Hepatocyte (in vitro differentiated cells): ENCODE data around the gene CROCC2. TPM values are rescaled to one million over a fixed set of nuclear protein-coding genes. Genes with fewer than 3 reads are reported as not detected.

Source experiments
- DNase-seq: peaks from one replicate; pipeline ENCODE4 v3.0.0-alpha.2; 2016; ENCODE audit warnings: low spot score
- H2AFZ ChIP-seq: fragments of 200-600 bp; sonication (generic); 2 replicates; pipeline ENCODE4 v1.6.0; 2016; ENCODE audit warnings: antibody characterized with exemption, mild to moderate bottlenecking
- H3K27ac ChIP-seq: fragments of 200-600 bp; sonication (generic); 2 replicates; pipeline ENCODE4 v1.5.1; 2016; ENCODE audit warnings: mild to moderate bottlenecking
- H3K27me3 ChIP-seq: fragments of 200-600 bp; sonication (generic); 2 replicates; pipeline ENCODE4 v1.6.1; 2016
- H3K36me3 ChIP-seq: fragments of 200-600 bp; sonication (generic); replicated peaks from 2 replicates; pipeline ENCODE4 v1.5.1; 2016; ENCODE audit warnings: low read depth; ENCODE audit not compliant: insufficient read depth
- H3K4me1 ChIP-seq: fragments of 200-600 bp; sonication (generic); 2 replicates; pipeline ENCODE4 v1.5.1; 2016; ENCODE audit warnings: mild to moderate bottlenecking, moderate library complexity; ENCODE audit not compliant: insufficient read depth
- H3K4me2 ChIP-seq: fragments of 200-600 bp; sonication (generic); 2 replicates; pipeline ENCODE4 v1.6.0; 2016
- H3K4me3 ChIP-seq: fragments of 200-600 bp; sonication (generic); 2 replicates; pipeline ENCODE4 v1.5.1; 2016; ENCODE audit warnings: mild to moderate bottlenecking
- H3K79me2 ChIP-seq: fragments of 200-600 bp; sonication (generic); 2 replicates; pipeline ENCODE4 v1.6.0; 2017; ENCODE audit warnings: mild to moderate bottlenecking
- H3K9me2 ChIP-seq: fragments of 200-600 bp; sonication (generic); replicated peaks from 2 replicates; pipeline ENCODE4 v1.6.0; 2017; ENCODE audit warnings: mild to moderate bottlenecking; ENCODE audit not compliant: insufficient read depth
- H3K9me3 ChIP-seq: fragments of 200-600 bp; sonication (generic); 2 replicates; pipeline ENCODE4 v1.5.1; 2016; ENCODE audit warnings: low read depth, mild to moderate bottlenecking
- H4K20me1 ChIP-seq: fragments of 200-600 bp; sonication (generic); 2 replicates; pipeline ENCODE4 v1.6.0; 2016; ENCODE audit warnings: mild to moderate bottlenecking; ENCODE audit not compliant: insufficient read depth, poor library complexity, severe bottlenecking
- CTCF ChIP-seq: fragments of 200-600 bp; sonication (generic); IDR thresholded peaks from 2 replicates; pipeline ENCODE4 v1.5.1; 2016; ENCODE audit warnings: antibody characterized with exemption, mild to moderate bottlenecking; ENCODE audit not compliant: poor library complexity
- EZH2 ChIP-seq: fragments of 200-600 bp; sonication (generic); IDR thresholded peaks from 2 replicates; pipeline ENCODE4 v1.6.1; 2016; ENCODE audit warnings: antibody characterized with exemption, mild to moderate bottlenecking, borderline replicate concordance
- EZH2phosphoT487 ChIP-seq: fragments of 200-600 bp; sonication (generic); IDR thresholded peaks from one replicate; pipeline ENCODE4 v1.6.1; 2018; ENCODE audit warnings: antibody characterized with exemption, mild to moderate bottlenecking, low read depth, moderate library complexity; ENCODE audit not compliant: unreplicated experiment, severe bottlenecking
- WGBS: methylation state at CpG from one replicate; pipeline ENCODE4 v1.1.6; 2016; ENCODE audit warnings: low lambda C conversion rate; ENCODE audit errors: missing lambda C conversion rate; 5-methylcytosine and 5-hydroxymethylcytosine counted together
- polyA plus RNA-seq: library from polyadenylated mRNA; unstranded; fragments of >200 nt; fragmentation: Nextera tagmentation; extraction: Ambion mirVana; gene quantifications from 2 replicates; pipeline ENCODE4 v1.2.1, GENCODE V29; 2016
- total RNA-seq: library from RNA; depleted of rRNA; stranded (reverse); fragments of >200 nt; gene quantifications from 2 replicates; pipeline ENCODE4 v1.2.3, GENCODE V29; 2014

The CROCC2 gene
- total and polyA plus RNA-seq, 2 experiments from 2014 or later = 0.04 to 0.10 TPM

GRCh38 chr2:241038374-241039180 lies 132.4 kb downstream of the CROCC2 start:
- TF ChIP-seq EZH2phosphoT487 (no peak), EZH2 (no peak), CTCF (no peak)
- Histone ChIP-seq H4K20me1 (no peaks in the 10 kb centered on the region), H3K79me2 (no peaks in the 10 kb centered on the region), H3K4me1 (peaks cover 4% of the 10 kb centered on the region), H3K27ac (no peak overlapping the region), H3K4me3 (no peak overlapping the region), H2AFZ (no peak overlapping the region), H3K9me3 (no peaks in the 10 kb centered on the region), H3K36me3 (no peaks in the 10 kb centered on the region), H3K4me2 (no peak overlapping the region), H3K27me3 (peaks cover 48% of the 10 kb centered on the region), H3K9me2 (no peaks in the 10 kb centered on the region)
- no peak for DNase-seq
- WGBS = 90% methylated on average over 20 of the region's 20 CpGs

- Histone ChIP-seq H3K4me3 (no peak overlapping the region), H3K9me3 (no peaks in the 10 kb centered on the region), H3K27ac (no peak overlapping the region), H3K79me2 (no peaks in the 10 kb centered on the region), H3K4me2 (no peak overlapping the region), H3K36me3 (no peaks in the 10 kb centered on the region), H2AFZ (no peak overlapping the region), H3K27me3 (peaks cover 51% of the 10 kb centered on the region), H4K20me1 (no peaks in the 10 kb centered on the region), H3K9me2 (no peaks in the 10 kb centered on the region), H3K4me1 (peaks cover 4% of the 10 kb centered on the region)
- WGBS = 89% methylated on average over 4 of the region's 4 CpGs
- no peak for DNase-seq
- no peak for TF ChIP-seq EZH2
- no peak for TF ChIP-seq EZH2phosphoT487
- no peak for TF ChIP-seq CTCF
These were observed 133.3 kb downstream of the CROCC2 start for GRCh38 chr2:241039416-241039815.

- H3K27ac ChIP-seq = no peak overlapping the region
- no peak overlapping the region for H3K4me3 ChIP-seq
- peaks cover 4% of the 10 kb centered on the region for H3K4me1 ChIP-seq
- no peaks in the 10 kb centered on the region for H3K9me2 ChIP-seq
- TF ChIP-seq EZH2phosphoT487 (no peak), CTCF (no peak), EZH2 (no peak)
- no peaks in the 10 kb centered on the region for H3K36me3 ChIP-seq
- no peaks in the 10 kb centered on the region for H3K79me2 ChIP-seq
- H3K27me3 ChIP-seq = peaks cover 52% of the 10 kb centered on the region
- DNase-seq = no peak
- H2AFZ ChIP-seq = no peak overlapping the region
- 90% methylated on average over 13 of the region's 13 CpGs for WGBS
- no peaks in the 10 kb centered on the region for H3K9me3 ChIP-seq
- no peaks in the 10 kb centered on the region for H4K20me1 ChIP-seq
- no peak overlapping the region for H3K4me2 ChIP-seq
These were observed 134.1 kb downstream of the CROCC2 start for GRCh38 chr2:241040081-241040803.
